Daoy (cell line): ENCODE data around the gene TCAF1. TPM values are rescaled to one million over a fixed set of nuclear protein-coding genes. Genes with fewer than 3 reads are reported as not detected.
"Not testable (repeated sequence)": the region's sequence is repeated elsewhere in the genome, so short reads cannot be mapped to it uniquely, and the experiment has no call there.

Experiments used
- DNase-seq: peaks from one replicate; pipeline ENCODE4 v3.0.0-alpha.2; 2015; ENCODE audit warnings: low read depth
- total RNA-seq: library from RNA; depleted of rRNA; stranded (reverse); fragments of >200 nt; shearing (Covaris generic); gene quantifications from 2 replicates; pipeline ENCODE4 v1.2.3, GENCODE V29; 2014

Gene TCAF1
- total RNA-seq, 1 experiment from 2014 or later, result 43.8 TPM

DNA sequence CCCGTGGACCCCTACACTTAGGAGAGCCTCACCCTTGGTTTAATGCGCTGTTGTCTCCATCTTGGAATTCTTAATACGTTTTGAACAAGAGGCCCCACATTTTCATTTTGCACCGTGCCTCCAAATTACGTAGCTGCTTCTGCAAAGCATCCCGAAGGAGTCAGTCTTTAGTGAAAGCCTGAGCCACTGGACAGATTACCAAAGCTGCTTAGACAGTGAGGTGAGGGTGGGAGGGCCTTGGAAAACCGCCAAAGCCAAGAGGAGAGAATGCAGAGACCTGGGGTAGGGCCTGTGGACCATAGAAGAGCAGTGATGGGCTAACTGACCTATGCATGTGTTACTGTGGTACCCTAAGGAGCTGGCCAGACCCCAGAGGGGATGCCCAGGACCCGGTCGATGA is 4.2 kb upstream of the TCAF1 start:
- no peak for DNase-seq

DNA sequence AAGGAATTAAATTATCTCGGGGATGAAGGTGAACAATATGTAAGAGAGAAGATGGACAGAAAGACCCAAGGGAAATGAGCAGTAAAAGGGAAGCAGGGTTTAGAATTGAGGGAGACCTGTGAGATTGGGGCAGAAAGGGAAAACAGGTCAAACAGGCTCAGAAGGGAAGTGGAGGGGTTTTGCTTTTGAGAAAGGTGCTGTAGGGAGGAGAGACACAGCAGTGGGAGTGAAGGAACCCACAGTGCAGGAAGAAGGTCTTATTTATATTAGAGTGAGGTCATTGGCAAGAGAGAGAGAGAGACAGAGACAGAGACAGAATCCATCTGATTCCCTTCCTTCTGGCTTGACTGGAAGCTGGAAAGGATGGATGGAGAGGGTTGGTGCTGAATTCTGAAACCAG is 3.5 kb upstream of the TCAF1 start:
- no peak for DNase-seq

DNA sequence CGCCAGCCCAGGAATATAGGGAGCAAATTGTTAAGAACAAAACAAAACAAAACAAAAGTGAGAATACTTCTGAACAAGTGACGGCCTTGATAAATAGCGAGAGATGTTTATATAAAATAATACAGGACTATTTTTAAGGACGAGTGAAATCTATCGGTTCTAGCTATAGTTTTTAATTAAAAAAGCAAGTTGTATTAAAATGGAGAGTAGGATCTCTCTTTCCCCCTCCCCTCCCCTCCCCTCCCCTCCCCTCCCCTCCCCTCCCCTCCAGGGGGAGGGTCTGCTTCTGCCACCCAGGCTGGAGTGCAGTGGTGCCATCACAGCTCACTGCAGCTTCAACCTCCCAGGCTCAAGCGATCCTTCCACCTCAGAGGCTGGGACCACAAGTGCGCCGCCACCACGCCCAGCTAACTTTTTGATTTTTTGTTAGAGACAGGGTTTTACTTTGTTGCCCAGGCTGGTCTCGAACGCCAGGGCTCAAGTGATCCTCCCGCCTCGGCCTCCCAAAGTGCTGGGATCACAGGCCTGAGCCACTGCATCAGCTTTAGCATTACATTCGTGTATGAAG is 440 bp upstream of the TCAF1 start:
- DNase-seq, result no peak

DNA sequence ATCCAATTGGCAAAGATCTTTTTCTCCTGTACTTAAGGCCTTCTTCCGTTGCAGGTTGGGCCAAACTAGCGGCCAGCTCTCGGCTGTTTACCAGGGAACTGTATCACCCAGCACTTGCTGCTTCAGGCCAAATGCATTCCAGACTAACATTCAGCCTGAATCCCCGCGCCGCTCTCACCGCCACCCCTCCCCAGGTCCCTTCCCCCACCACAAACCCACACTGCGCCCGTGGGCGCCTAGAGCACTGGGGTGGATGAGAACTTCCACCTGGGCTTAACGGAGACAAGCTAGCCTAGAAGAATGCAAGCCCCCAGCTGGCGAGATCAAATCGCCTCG is 676 bp downstream of the TCAF1 start:
- no peak for DNase-seq

DNA sequence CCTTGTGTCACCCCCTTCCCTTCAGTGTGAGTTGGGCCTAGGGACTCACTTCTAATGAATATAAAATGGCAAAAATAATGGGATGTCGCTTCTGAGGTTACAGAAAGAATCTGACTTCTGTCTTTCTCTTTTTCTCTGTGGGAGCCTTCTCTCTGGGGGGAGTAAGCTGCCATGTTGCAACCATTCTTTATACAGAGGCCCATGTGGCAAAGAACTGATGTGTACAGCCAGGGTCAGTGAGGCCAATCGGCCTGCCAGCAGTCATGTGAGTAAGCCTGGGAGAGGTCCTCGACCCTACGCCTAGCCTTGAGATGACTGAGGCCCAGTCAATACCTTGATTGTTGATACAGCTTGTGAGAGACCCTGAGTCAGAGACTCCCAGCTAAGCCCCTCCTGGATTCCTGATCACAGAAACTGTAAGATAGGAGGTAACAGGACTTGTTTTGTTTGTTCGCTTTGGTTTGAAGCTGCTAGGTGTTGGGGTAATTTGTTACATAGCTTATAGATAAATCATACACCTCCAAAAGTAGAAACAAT is 1.7 kb downstream of the TCAF1 start:
- peak; percentile 57 for DNase-seq

DNA sequence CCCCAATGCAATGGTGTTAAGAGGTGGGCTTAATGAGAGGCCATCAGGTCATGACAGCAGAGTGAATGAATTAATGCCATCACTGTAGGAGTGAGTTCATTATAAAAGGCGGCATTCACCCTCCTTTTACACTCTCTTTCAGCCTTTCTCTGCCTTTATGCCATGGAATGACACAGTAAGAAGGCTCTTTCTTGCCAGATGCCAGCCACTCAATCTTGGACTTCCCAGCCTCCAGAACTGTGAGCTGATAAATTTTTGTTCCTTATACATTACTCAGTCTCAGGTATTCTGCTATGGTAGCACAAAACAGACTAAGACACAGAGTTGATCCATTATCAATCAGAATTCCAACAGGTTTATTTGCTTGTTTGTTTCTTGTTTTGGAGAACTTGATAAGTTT is 3.2 kb downstream of the TCAF1 start:
- no peak for DNase-seq

DNA sequence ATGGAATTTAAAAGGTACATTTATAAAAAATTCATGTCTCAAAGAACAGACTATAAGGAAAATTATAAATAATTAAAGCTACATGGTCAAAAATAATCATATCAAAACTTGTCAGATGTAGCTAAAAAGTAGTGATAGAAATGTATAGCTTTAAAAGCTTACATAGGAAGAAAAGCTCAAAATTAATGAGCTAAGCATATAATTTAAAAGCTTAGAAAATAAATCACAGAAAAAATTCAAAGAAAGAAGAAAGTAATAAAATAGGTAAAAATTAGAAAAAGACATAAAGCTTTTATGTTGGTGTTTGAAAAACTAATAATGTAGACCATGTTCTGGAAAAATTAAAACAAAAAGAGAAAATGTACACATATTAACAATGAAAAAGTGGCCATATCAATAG is 5.3 kb downstream of the TCAF1 start:
- DNase-seq, result no peak

GRCh38 chr7:143892527-143893300 is 9.3 kb downstream of the TCAF1 start:
- peak; percentile 71 for DNase-seq

DNA sequence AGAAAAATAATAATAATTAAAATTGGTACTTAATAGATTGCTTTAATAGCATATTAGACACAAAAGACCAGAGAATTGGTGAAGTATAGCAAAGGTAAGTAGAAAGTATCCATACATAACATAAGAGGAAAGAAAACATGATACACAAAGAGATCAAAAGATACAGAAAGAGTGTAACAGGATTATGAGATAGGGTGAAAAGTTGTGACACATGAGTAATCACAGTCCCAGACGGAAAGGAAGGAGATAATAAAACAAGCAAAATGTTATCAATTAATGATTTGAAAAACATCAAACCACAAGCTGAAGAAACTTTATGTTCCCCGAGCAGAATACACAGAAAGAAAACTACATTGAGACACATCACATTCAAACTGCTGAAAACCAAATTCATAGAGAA is 10.5 kb downstream of the TCAF1 start:
- DNase-seq, result no peak

DNA sequence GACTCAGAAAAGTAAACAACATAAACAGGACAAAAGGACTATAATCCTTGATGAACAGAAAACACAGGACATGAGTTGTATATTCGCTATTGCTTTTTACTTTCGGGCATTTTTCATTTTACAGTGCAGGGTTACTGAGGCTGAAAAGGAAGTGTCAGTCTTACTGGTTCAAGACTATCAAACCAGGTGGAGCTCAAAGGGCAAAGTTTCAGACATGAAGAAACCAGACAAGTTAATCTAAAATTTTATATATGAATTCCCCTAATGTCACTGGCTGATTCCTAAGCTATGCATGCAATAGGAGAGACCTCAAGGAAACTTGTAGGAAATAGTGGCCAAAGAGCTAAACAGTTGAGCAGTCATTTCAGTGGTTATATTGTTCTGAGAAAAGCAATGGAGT is 11.4 kb downstream of the TCAF1 start:
- DNase-seq, result no peak

DNA sequence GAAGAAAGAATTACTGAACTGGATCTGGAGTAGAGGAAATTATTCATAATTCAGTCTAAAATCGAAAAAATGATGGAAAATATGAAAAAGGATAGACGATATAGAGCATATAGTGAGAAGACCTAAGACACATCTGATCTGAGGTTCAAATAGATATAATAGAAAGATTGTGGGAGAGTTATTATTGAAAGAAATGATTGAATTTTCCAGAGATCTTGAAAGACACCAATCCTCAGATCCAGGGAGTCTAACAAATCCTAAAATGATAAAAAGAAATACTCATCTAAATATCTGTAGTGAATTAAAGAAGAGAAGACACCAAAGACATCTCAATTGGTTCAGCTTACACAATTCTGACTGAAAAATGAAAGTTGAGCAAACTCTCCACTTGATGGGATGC is 12.9 kb downstream of the TCAF1 start:
- DNase-seq, result no peak

GRCh38 chr7:143886826-143887477 is 15.0 kb downstream of the TCAF1 start:
- no peak for DNase-seq

DNA sequence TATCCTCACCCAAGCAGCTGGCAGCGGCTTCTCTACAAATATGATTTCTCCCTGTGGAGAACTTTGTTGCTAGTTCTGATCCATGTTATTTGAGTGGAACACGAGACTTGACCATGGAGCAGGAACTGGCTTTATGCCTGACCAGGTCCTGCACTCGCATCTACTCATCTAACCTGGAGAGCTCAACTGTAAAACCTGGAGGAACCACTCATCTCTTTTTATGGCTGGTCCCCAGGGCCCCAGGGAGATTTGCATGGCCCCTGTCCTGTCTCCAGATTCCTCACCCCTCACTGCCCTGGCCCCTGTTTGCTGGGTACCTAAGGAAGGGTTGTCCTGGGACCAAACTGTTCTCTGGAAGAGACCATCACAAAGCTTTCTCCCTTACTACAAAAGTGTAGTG is 16.0 kb downstream of the TCAF1 start:
- DNase-seq, result no peak

DNA sequence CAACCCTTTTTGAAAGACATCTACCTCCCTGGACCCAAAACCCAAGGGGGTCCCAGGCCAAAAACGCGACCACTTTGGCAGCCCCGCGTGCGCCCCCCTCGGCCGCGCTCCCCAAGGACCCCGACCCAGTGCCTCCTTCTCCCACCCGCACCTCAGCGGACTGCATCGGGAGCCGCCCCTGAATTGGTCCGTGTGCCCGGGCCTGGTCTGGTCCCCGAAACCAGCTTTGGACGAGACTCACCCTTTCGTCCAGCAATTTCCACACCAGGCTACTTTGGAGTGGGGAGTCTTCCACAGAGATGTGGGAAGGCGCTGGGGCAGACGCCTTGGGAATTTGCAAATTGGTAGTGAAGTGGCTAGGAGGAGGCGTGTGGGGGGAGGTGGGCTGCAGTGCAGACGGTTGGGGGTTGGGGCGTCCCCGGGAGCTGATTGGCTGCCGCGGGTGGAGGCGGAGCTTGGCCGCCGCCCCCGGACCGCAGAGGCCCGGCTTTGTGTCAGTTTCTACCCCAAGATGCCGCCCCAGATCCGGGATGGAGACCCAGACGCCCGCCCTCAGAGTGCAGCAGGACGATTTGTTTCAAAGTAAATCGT is 16.9 kb downstream of the TCAF1 start:
- peak; percentile 93 for DNase-seq

GRCh38 chr7:143884241-143884968 is 17.6 kb downstream of the TCAF1 start:
- DNase-seq, result no peak

DNA sequence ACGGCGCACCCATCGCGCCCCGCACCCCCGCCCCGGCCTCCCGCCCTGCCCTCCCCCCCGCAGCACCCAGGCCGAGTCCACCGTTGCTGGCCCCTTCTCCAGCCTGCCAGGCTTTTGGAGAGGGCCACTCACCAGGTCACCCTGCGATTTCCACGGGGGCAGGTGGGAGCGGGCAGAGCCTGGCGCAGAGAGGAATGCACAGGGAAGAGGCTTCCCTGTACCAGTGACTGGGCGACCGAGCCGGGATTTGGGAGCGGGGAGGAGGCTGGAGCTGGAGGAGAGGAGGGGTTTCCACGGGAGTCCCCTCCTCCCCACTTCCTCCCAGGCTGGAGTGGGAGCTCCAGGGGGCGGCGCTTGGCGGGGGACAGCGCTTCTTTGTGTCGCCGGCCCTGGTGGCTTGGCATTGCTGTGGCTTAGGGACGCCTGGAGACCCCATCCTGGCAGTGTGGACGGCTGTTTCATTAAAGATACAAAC is 19.3 kb downstream of the TCAF1 start:
- DNase-seq, result peak; percentile 86

DNA sequence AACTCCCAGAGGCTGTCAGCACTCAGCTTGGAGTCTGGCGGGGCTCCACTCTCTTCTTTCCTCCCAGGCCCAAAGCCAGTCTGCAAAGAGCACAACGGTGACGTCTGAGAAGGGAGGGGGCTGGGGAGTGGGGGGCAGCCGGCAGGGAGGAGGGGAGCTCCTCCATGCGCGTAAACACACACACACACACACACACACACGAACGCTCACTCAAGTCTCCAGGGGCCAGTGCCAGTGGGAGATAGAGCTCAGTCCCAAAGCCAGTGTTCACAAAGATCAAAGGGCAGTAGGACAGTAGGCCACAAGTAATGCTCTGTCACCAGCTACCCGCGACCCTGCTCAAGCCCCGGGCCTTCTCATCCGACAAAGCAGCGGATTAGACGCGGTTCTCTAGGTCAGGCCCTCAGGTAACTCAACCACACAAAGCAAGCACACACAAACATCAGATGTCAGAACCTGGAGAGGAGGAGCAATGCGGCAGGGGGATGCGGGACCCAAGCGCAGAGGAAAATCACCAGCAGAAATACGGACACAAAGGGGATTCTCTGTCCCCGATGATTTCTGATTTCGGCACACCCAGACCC is 19.9 kb downstream of the TCAF1 start:
- peak; percentile 23 for DNase-seq

DNA sequence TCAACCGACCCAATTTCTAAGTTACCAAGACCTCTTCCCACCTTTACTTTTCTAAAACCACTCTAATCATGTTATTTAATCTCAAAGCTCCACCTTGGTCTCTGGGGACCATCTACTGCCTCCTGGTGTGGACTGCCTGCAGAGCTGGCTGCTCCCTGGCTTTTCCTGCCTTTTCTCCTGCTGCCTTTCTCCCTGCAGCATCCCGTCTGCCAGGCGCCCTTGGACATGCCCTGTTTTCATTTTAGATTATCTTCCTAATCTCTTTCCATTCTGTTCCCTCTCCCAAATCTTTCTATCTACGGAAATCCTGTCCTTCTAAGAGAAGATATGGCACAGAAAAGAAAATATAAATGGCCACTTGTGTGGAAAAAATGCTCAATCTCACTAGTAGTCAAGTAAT is 23.1 kb downstream of the TCAF1 start:
- DNase-seq, result no peak

DNA sequence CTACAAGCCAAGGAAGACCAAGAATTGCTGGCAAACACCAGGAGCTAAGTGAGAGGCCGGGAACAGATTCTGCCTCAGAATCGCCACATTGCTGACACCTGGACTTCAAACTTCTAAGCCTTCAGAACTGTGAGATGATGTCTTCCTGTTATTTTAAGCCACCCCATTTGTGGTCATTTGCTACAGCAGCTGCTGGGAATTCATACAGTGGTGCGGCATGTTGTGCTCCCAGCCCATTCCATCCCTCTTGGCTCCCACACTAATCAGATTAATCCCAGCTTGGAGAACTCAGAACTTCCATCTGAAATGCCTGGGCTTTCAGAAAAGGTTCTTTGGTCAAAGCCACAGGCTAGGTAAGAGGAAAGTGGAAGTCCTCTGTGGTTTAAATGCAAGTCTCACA is 24.9 kb downstream of the TCAF1 start:
- no peak for DNase-seq

GRCh38 chr7:143876218-143876617 is 25.8 kb downstream of the TCAF1 start:
- DNase-seq, result no peak

DNA sequence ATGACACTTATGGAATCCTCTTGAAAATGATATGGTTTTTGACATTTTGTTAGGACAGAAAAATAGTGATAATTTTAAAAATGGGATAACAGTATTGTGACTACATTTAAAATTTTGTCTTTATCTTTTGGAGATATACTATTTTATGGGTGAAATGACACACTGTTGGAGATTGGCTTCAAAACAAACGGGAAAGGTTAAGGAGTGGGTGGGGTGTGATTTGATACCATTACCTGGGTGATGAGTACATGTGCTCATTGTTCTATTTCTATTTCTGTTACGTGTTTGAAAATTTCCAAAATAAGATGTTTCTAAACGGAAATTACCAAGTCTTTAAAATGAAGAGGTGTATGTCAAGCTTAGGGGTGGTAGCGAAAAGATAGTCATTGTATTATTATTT is 28.7 kb downstream of the TCAF1 start:
- DNase-seq, result not testable (repeated sequence)

DNA sequence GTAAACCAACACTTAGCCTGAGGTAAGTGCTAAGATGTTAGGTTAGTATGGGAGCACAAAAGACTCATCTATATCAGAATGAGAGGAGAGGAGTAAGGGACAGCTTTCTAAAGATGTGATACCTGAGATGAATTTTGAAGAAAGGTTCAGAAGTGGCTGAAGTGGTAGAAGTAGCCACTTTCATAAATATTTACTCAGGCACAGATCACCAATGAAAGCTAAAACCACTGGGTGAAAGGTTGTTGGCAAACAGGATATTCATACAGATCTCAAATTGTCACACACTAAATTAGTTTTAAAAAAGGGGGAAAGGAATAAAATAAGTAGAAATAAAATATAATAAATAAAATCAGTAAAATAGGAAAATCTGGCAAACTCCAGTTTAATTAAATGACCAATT is 30.4 kb downstream of the TCAF1 start:
- not testable (repeated sequence) for DNase-seq
